Fibroblast of the aortic adventitia (primary cell): ENCODE measurements around the gene VN1R2. TPM values are rescaled to one million over a fixed set of nuclear protein-coding genes. Genes with fewer than 3 reads are reported as not detected.
A peak's percentile ranks its signal among the peaks of the same experiment; 100 is the strongest.
"Not testable (repeated sequence)": the region's sequence is repeated elsewhere in the genome, so short reads cannot be mapped to it uniquely, and the experiment has no call there.

Experiments
- DNase-seq: peaks from one replicate; pipeline ENCODE4 v3.0.0-alpha.2; 2010; ENCODE audit warnings: low read depth
- H3K4me3 ChIP-seq: 2 replicates; pipeline ENCODE4 v1.5.1; 2011; ENCODE audit warnings: low read depth, mild to moderate bottlenecking, control low read depth, low read length, moderate library complexity
- CTCF ChIP-seq: IDR thresholded peaks from 2 replicates; pipeline ENCODE4 v1.5.1; 2011; ENCODE audit warnings: mild to moderate bottlenecking, low read length, control low read depth, inconsistent platforms; ENCODE audit not compliant: insufficient read depth
- total RNA-seq: library from RNA; depleted of rRNA; stranded (reverse); fragments of >200 nt; gene quantifications from 2 replicates; pipeline ENCODE4 v1.2.3, GENCODE V29; 2012; ENCODE audit warnings: low replicate concordance

Gene VN1R2
- total RNA-seq, result not detected in 2 replicates

GRCh38 chr19:53257715-53258342 lies at the start of gene VN1R2:
Gene VN1R2, plus strand, starts transcription at chr19:53258292. Its CDS starts 84 bp downstream, at chr19:53258376.
- not testable (repeated sequence) for DNase-seq, H3K4me3 ChIP-seq

- not testable (repeated sequence) for DNase-seq, H3K4me3 ChIP-seq
These were observed 46.5 kb upstream of the VN1R2 start for GRCh38 chr19:53211554-53211953.

- DNase-seq, result no peak
- TF ChIP-seq CTCF, result no peak
- no peak overlapping the region for H3K4me3 ChIP-seq
These were observed 45.3 kb upstream of the VN1R2 start for GRCh38 chr19:53212703-53213320.

- DNase-seq, H3K4me3 ChIP-seq: not testable (repeated sequence)
These were observed 35.4 kb upstream of the VN1R2 start for GRCh38 chr19:53222716-53223115.

GRCh38 chr19:53224606-53225005 lies 33.5 kb upstream of the VN1R2 start:
- DNase-seq, result no peak
- TF ChIP-seq CTCF, result no peak
- no peak overlapping the region for H3K4me3 ChIP-seq

- no peak overlapping the region for H3K4me3 ChIP-seq
- DNase-seq, result no peak
- TF ChIP-seq CTCF, result no peak
These were observed 20.8 kb upstream of the VN1R2 start for GRCh38 chr19:53237114-53237777.

GRCh38 chr19:53246498-53246897 lies 11.6 kb upstream of the VN1R2 start:
- no peak for TF ChIP-seq CTCF
- H3K4me3 ChIP-seq, result no peak overlapping the region
- no peak for DNase-seq

GRCh38 chr19:53254411-53255341 lies 3.4 kb upstream of the VN1R2 start, which contains the start of gene ZNF677:
Gene ZNF677, minus strand, starts transcription at chr19:53254873. Its CDS starts 3,323 bp downstream, at chr19:53251550.
- no peak for TF ChIP-seq CTCF
- H3K4me3 ChIP-seq, result peak within 1 kb of the TSS; percentile 93
- DNase-seq, result peak; percentile 83

- DNase-seq, H3K4me3 ChIP-seq: not testable (repeated sequence)
These were observed 9.5 kb downstream of the VN1R2 start, which contains the start of gene VN1R4 for GRCh38 chr19:53267623-53268022. Gene VN1R4, minus strand, starts transcription at chr19:53267723. Its CDS starts 58 bp downstream, at chr19:53267665.

GRCh38 chr19:53269861-53270260 lies 11.8 kb downstream of the VN1R2 start:
- DNase-seq, H3K4me3 ChIP-seq: not testable (repeated sequence)
